22Rv1 (cell line): ENCODE data around the gene RPLP1.

Source experiments
- ZFX ChIP-seq: fragments of 450-650 bp; IDR thresholded peaks from 2 replicates; pipeline ENCODE4 v1.6.1; 2017; ENCODE audit warnings: antibody characterized with exemption, borderline replicate concordance
- TF ChIP-seq, protein P1 (sequence below): fragments of 450-650 bp; IDR thresholded peaks from 2 replicates; pipeline ENCODE4 v1.5.1; 2017; ENCODE audit warnings: mild to moderate bottlenecking

DNA sequence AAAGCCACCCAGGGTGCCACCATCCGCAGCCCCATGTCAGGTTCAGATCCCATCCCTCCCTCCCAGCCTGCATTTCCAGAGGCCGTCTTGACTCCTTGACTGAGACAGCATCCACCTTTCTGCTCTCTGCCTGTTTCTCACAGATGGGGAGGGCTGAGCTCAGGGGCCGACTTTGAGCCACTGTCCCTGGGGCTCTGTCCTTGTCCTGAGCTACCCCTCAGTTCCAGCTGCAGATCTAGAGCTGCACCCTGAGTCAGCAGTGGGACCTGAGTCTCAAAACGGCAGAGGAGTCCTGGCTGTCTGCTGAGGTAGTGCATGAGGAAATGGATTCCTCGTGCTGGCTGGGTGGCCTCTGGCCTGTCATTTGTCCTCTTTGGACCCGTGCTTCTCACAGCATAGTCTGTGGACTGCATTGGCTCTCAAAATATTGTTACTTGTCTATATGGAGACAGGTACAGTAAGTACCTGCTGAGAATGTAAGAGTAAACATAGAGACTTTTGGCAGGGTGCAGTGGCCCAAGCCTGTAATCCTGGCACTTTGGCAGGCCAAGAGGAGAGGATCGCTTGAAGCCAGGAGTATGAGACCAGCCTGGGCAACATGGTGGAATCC, 22.3 kb downstream of the RPLP1 start:
- TF ChIP-seq, protein P1, sequence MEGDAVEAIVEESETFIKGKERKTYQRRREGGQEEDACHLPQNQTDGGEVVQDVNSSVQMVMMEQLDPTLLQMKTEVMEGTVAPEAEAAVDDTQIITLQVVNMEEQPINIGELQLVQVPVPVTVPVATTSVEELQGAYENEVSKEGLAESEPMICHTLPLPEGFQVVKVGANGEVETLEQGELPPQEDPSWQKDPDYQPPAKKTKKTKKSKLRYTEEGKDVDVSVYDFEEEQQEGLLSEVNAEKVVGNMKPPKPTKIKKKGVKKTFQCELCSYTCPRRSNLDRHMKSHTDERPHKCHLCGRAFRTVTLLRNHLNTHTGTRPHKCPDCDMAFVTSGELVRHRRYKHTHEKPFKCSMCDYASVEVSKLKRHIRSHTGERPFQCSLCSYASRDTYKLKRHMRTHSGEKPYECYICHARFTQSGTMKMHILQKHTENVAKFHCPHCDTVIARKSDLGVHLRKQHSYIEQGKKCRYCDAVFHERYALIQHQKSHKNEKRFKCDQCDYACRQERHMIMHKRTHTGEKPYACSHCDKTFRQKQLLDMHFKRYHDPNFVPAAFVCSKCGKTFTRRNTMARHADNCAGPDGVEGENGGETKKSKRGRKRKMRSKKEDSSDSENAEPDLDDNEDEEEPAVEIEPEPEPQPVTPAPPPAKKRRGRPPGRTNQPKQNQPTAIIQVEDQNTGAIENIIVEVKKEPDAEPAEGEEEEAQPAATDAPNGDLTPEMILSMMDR = no peak
- TF ChIP-seq ZFX = no peak
